ENCODE data around the gene PDILT. TPM values are rescaled to one million over a fixed set of nuclear protein-coding genes. Genes with fewer than 3 reads are reported as not detected.

Gene PDILT
- total RNA-seq, result not detected in 2 replicates

GRCh38 chr16:20404637-20405036, at the start of gene PDILT:
Gene PDILT (minus strand): TSS chr16:20404737. CDS start chr16:20399300, 5,437 bp downstream.

GRCh38 chr16:20451364-20451763, 46.8 kb upstream of the PDILT start, which contains the start of gene ACSM2A:
Gene ACSM2A (plus strand): TSS chr16:20451521. CDS start chr16:20460115, 8,594 bp downstream.

GRCh38 chr16:20409398-20410120, 5.0 kb upstream of the PDILT start, which contains the start of gene ACSM5:
Gene ACSM5 (plus strand): TSS chr16:20409534. CDS start chr16:20411485, 1,951 bp downstream.

GRCh38 chr16:20352615-20353014, 51.9 kb downstream of the PDILT start, which contains the start of gene UMOD:
Gene UMOD (minus strand): TSS chr16:20352715. CDS start chr16:20350737, 1,978 bp downstream.

GRCh38 chr16:20327444-20328041, 77.0 kb downstream of the PDILT start, which contains the start of gene GP2:
Gene GP2 (minus strand): TSS chr16:20327513. CDS start chr16:20326431, 1,082 bp downstream.

Other genes starting within 250 kb of the PDILT start
- gene GP2, start 77.2 kb downstream of the PDILT start, total RNA-seq, result not detected in 2 replicates
- gene UMOD, start 52.0 kb downstream of the PDILT start, total RNA-seq, result not detected in 2 replicates
- 1.0 and 1.3 TPM in 2 replicates for gene ACSM5, start 4.8 kb upstream of the PDILT start, total RNA-seq
- 0.13 TPM in 1 of 2 replicates, not detected in the other for gene ACSM2A, start 46.8 kb upstream of the PDILT start, total RNA-seq
- under 0.01 TPM in 1 of 2 replicates, not detected in the other for gene ACSM2B, start 171.6 kb upstream of the PDILT start, total RNA-seq

Measured in mesangial cell (primary cell).